HG03521 (cell line): ENCODE measurements around the gene PPP2R1A.
"Not testable (repeated sequence)": the region's sequence is repeated elsewhere in the genome, so short reads cannot be mapped to it uniquely, and the experiment has no call there.

Source experiments
- ATAC-seq: cut with Tn5 transposase; IDR thresholded peaks from one replicate; pipeline ENCODE4 v1.9.1; 2021; ENCODE audit warnings: mild to moderate bottlenecking, moderate library complexity; ENCODE audit not compliant: unreplicated experiment

PPP2R1A gene

DNA sequence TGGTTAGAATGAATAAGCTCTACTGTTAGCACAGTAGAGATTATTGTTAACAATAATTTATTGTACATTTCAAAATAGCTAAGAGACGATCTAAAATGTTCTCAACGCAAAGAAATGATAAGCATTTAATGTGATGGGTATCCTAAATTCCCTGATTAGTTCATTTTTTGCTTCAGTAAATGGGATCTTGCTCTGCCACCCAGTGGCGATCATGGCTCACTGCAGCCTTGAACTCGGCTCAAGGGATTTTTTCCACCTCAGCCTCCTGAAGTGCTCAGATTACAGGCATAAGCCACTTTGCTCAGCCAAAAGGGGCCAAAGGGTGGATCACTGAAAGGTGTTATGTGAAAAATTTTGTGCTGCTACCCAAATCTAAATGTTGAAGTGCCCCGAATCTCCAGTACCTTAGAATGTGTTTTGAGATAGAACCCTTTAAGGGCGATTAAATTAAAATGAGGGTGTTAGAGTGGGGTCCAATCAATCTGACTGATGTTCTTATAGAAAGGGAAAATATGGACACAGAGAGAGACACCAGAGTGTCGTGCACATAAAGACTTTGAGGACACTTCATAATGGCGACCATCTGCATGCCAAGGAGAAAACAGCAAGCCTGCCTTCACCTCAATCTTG is 48.0 kb downstream of the PPP2R1A start:
- ATAC-seq, result no peak

GRCh38 chr19:52244021-52244420 is 54.2 kb downstream of the PPP2R1A start:
- ATAC-seq, result no peak

GRCh38 chr19:52248241-52248640 is 58.4 kb downstream of the PPP2R1A start:
- ATAC-seq, result no peak

DNA sequence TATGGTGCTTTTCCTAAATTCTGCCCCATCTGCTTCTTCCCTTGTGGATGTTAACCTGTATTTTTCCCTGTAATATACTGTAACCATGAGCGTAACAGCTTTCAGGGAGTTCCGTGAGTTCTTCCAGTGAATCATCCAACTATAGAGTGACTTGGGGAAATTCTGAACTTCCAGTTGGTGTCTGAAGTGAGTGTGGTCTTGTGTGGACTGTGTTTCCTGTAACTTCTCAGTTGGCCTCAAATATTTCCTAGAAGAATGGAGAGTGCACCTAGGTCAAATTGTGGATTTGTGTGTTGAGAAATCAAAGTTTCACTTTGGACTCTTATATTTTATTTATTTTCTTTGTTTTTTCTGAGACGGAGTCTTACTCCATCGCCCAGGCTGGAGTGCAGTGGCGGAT is 68.6 kb downstream of the PPP2R1A start:
- ATAC-seq, result no peak

- not testable (repeated sequence) for ATAC-seq
These were observed 75.7 kb downstream of the PPP2R1A start for GRCh38 chr19:52265556-52265955.

- peak; percentile 97 for ATAC-seq
These were observed 79.7 kb downstream of the PPP2R1A start, which contains the start of gene ZNF766 for GRCh38 chr19:52269338-52270261. Gene ZNF766, plus strand, starts transcription at chr19:52269587. Its CDS starts 27 bp downstream, at chr19:52269614.

DNA sequence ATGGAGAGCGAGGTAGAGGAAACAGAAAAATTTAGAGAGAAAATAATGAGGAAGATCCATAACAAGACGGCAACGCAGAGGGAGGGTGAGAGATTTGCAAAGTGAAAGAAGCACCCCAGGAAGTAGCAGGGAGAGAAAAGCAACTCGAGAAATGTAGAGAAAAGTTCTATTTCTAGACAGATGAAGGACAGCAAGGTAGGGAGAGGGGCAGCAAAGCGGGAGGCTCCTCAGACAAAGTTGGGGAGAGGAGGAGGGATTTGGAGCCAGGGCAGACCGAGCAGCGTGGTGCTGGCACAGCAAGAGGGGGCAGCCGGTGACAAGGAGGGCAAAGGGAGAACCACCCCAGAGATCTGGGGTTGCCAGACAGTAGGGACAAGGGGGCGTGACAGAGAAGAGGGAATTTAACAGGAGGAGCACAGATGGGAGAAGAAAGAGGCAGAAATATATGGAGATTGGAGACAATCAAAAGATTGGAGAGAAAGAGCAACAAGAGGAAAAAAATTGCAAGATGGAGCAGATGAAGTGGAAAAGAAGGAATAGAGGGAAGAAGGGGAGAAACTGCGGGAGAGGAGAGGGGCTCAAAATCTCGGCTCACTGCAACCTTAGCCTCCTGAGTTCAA is 80.5 kb downstream of the PPP2R1A start:
- no peak for ATAC-seq

DNA sequence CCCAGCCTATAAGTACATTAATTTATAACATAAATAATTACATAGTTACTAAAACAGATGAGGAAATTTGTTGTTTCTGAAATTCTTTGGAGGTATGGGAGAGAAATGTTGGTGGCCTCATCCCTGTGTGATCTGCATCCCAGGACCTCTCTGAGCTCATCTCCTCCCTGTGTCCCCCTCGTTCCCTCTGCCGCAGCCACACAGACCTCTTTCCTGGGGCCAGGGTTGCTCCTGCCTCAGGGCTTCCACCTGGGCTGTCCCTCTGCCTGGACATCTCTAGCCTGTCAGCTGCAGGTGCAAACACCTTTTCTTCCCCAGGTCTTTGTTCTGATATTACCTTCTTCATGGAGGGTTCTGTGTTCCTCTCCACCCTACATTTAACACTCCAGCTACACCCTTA is 83.4 kb downstream of the PPP2R1A start:
- no peak for ATAC-seq

- no peak for ATAC-seq
These were observed 84.3 kb downstream of the PPP2R1A start for GRCh38 chr19:52274191-52274590.

GRCh38 chr19:52275988-52276387 is 86.1 kb downstream of the PPP2R1A start:
- no peak for ATAC-seq

DNA sequence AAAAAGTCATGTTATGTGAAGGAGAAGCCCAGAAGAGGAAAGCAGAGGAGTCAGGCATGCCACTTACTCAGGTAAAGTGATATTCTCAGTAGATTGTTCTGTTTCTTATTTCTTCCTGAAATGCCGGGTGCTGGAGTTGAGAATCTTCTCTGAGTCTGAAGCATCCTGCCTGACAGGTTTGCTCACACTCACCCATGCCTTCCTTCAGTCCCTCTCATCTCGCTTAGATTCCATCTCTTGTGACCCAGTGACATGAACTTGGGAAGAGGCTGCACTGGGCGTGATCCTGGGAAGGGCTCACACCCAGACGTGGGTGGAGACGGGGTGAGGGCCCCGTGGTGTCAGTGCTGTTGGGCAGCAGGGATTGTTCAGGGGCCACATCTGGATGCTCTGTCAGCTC is 87.6 kb downstream of the PPP2R1A start:
- ATAC-seq, result no peak
